Renal pelvis (tissue), 4 donors: ENCODE measurements around the gene NLGN1. TPM values are rescaled to one million over a fixed set of nuclear protein-coding genes. Genes with fewer than 3 reads are reported as not detected.

ENCODE experiments used
- DNase-seq: peaks from one replicate; pipeline ENCODE4 v3.0.0-alpha.2; 2013
- polyA plus RNA-seq, 3 donors: library from polyadenylated mRNA; unstranded; fragments of 120-200 nt; gene quantifications; one replicate each; pipeline ENCODE4 v1.2.1, GENCODE V29; 2013; ENCODE audit not compliant: insufficient read length in 3 of 3

Gene NLGN1
- polyA plus RNA-seq, 3 donors, result 1.5 to 2.2 (median 2.1) TPM

GRCh38 chr3:174280186-174280585, 882.6 kb downstream of the NLGN1 start:
- DNase-seq, result no peak

GRCh38 chr3:174285242-174285864, 887.8 kb downstream of the NLGN1 start:
- no peak for DNase-seq

- no peak for DNase-seq
Measured at GRCh38 chr3:174287705-174288104, 890.2 kb downstream of the NLGN1 start.

- DNase-seq, result no peak
Measured at GRCh38 chr3:174294616-174295015, 897.1 kb downstream of the NLGN1 start.

- no peak for DNase-seq
Measured at GRCh38 chr3:174295306-174296092, 898.0 kb downstream of the NLGN1 start.

- DNase-seq, result no peak
Measured at GRCh38 chr3:174302746-174303315, 905.3 kb downstream of the NLGN1 start.

GRCh38 chr3:174303907-174304560, 906.5 kb downstream of the NLGN1 start:
- DNase-seq, result no peak

GRCh38 chr3:174308736-174309135, 911.2 kb downstream of the NLGN1 start:
- no peak for DNase-seq

- DNase-seq, result no peak
Measured at GRCh38 chr3:174310475-174310983, 913.0 kb downstream of the NLGN1 start.

- no peak for DNase-seq
Measured at GRCh38 chr3:174315225-174315624, 917.7 kb downstream of the NLGN1 start.

GRCh38 chr3:174317005-174317404, 919.5 kb downstream of the NLGN1 start:
- no peak for DNase-seq

- DNase-seq, result no peak
Measured at GRCh38 chr3:174318181-174318580, 920.6 kb downstream of the NLGN1 start.

GRCh38 chr3:174321548-174321947, 924.0 kb downstream of the NLGN1 start:
- DNase-seq, result no peak

- no peak for DNase-seq
Measured at GRCh38 chr3:174322789-174323188, 925.2 kb downstream of the NLGN1 start.

GRCh38 chr3:174325171-174325570, 927.6 kb downstream of the NLGN1 start:
- DNase-seq, result no peak

- DNase-seq, result no peak
Measured at GRCh38 chr3:174325834-174326700, 928.5 kb downstream of the NLGN1 start.

- DNase-seq, result no peak
Measured at GRCh38 chr3:174329321-174329720, 931.8 kb downstream of the NLGN1 start.

- DNase-seq, result no peak
Measured at GRCh38 chr3:174330303-174330702, 932.8 kb downstream of the NLGN1 start.

GRCh38 chr3:174331095-174331800, 933.7 kb downstream of the NLGN1 start:
- DNase-seq, result no peak

- DNase-seq, result no peak
Measured at GRCh38 chr3:174332391-174332790, 934.8 kb downstream of the NLGN1 start.

GRCh38 chr3:174333640-174334039, 936.1 kb downstream of the NLGN1 start:
- DNase-seq, result no peak
